BLaER1 treated with 17β-estradiol and CSF1 and Interleukin-3, amounts not matched to agents 10 nM and 100 nM (cell line): ENCODE measurements around the gene SNX20.
A peak's percentile ranks its signal among the peaks of the same experiment; 100 is the strongest.

ENCODE experiments used
- H3K27ac ChIP-seq, 11 experiments: shearing (Covaris generic); formaldehyde crosslinking; 2 replicates each; pipeline ENCODE4 v1.8.1; 2022
- H3K27me3 ChIP-seq, 11 experiments: shearing (Covaris generic); formaldehyde crosslinking; 2 replicates each; pipeline ENCODE4 v1.8.1; 2022
- H3K36me3 ChIP-seq, 11 experiments: shearing (Covaris generic); formaldehyde crosslinking; 2 replicates each; pipeline ENCODE4 v1.8.1; 2022
- H3K4me1 ChIP-seq, 10 experiments: shearing (Covaris generic); formaldehyde crosslinking; 2 replicates each; pipeline ENCODE4 v1.8.1; 2022
- H3K4me2 ChIP-seq, 11 experiments: shearing (Covaris generic); formaldehyde crosslinking; 2 replicates each; pipeline ENCODE4 v1.8.1; 2022
- H3K4me3 ChIP-seq, 10 experiments: shearing (Covaris generic); formaldehyde crosslinking; 2 replicates each; pipeline ENCODE4 v1.8.1; 2022
- H3K9ac ChIP-seq, 11 experiments: shearing (Covaris generic); formaldehyde crosslinking; 2 replicates each; pipeline ENCODE4 v1.8.1; 2022
- H3K9me3 ChIP-seq, 11 experiments: shearing (Covaris generic); formaldehyde crosslinking; replicated peaks in 1 of 11; 2 replicates each; pipeline ENCODE4 v1.8.1; 2022
- H4K20me1 ChIP-seq, 11 experiments: shearing (Covaris generic); formaldehyde crosslinking; 2 replicates each; pipeline ENCODE4 v1.8.1; 2022
- Cebpa-rat ChIP-seq, 11 experiments: shearing (Covaris generic); IDR thresholded peaks; 2 replicates each; pipeline ENCODE4 v1.8.1; 2022

The SNX20 gene

GRCh38 chr16:50634947-50635346 lies 46.2 kb downstream of the SNX20 start:
- no peak for TF ChIP-seq Cebpa-rat (IDR thresholded peaks at IDR 0.05)

DNA sequence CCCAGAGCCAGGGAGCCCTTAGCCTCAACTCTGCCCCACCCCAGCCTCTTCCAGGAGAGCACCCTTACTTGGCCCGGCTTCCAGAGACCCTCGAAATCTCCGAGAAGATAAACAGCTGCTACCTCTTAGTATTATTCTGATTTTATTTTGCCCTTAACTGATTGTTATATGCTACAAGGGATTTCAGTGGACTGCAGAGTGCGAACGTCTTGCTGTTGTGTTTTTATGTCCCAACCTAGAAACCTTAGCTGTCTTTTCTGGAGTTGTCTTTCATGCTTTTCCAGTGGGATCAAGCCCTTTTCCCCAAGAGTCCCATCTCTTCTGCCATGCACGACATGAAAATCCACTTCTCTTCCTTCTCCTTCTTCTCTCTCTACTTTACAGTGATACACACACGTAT lies 47.0 kb downstream of the SNX20 start:
- Histone ChIP-seq H3K9ac (no peak overlapping the region), H3K4me1 (peaks cover 0 to 30% (median 15%) of the 10 kb centered on the region in 10 experiments; a peak in 12 of 20 replicates), H3K27ac (no peak overlapping the region), H3K4me3 (no peak overlapping the region), H3K4me2 (no peak overlapping the region), H3K9me3 (no peaks in the 10 kb centered on the region), H4K20me1 (no peaks in the 10 kb centered on the region; a peak in 1 of 22 replicates), H3K36me3 (no peaks in the 10 kb centered on the region), H3K27me3 (no peaks in the 10 kb centered on the region)
- TF ChIP-seq Cebpa-rat (IDR thresholded peaks at IDR 0.05): no peak

More at GRCh38 chr16:50634947-50635346, 46.2 kb downstream of the SNX20 start:
- no peak overlapping the region for H3K27ac ChIP-seq
- no peak overlapping the region for H3K4me3 ChIP-seq
- H3K27me3 ChIP-seq: no peaks in the 10 kb centered on the region
- no peak overlapping the region for H3K9ac ChIP-seq
- peak overlapping the region in 8 of 11 experiments; percentile 9 to 53 (median 24); a peak in 11 of 22 replicates for H3K4me2 ChIP-seq
- no peaks in the 10 kb centered on the region; a peak in 1 of 22 replicates for H4K20me1 ChIP-seq
- peaks cover 0 to 36% (median 19%) of the 10 kb centered on the region in 10 experiments; a peak in 12 of 20 replicates for H3K4me1 ChIP-seq
- H3K36me3 ChIP-seq: no peaks in the 10 kb centered on the region
- no peaks in the 10 kb centered on the region for H3K9me3 ChIP-seq

DNA sequence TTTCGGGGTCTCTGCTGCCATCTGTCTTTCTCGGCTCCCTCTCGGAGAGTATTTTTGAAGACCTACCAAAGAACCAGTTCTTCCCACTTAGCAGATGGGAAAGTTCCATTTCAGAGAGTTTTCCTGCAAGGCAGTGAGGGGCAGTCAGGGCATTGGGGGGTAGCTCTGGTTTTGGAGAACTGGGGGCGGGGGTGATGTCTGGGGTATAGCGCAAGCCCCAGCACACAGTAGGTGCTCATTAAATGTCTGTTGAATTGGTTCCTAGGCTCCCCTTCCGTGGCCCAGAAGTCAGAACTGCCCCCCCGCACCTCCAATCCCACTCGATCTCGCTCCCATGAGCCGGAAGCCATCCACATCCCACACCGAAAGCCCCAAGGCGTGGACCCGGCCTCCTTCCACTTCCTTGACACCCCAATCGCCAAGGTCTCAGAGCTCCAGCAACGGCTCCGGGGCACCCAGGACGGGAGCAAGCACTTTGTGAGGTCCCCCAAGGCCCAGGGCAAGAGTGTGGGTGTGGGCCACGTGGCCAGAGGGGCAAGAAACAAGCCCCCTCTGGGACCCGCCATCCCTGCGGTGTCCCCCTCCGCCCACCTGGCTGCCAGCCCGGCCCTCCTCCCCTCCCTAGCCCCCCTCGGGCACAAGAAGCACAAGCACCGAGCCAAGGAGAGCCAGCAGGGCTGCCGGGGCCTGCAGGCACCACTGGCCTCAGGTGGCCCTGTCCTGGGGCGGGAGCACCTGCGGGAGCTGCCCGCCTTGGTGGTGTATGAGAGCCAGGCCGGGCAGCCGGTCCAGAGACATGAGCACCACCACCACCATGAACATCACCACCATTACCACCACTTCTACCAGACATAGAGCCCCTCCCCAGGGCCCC lies 47.9 kb downstream of the SNX20 start:
- Histone ChIP-seq H3K9me3 (no peaks in the 10 kb centered on the region), H4K20me1 (no peaks in the 10 kb centered on the region; a peak in 1 of 22 replicates), H3K4me1 (peaks cover 0 to 22% (median 13%) of the 10 kb centered on the region in 10 experiments; a peak in 12 of 20 replicates), H3K27ac (no peak overlapping the region), H3K36me3 (no peaks in the 10 kb centered on the region), H3K4me2 (no peak overlapping the region), H3K4me3 (no peak overlapping the region), H3K9ac (no peak overlapping the region), H3K27me3 (no peaks in the 10 kb centered on the region)
- no peak for TF ChIP-seq Cebpa-rat (IDR thresholded peaks at IDR 0.05)

- H4K20me1 ChIP-seq: no peaks in the 10 kb centered on the region; a peak in 1 of 22 replicates
- H3K27me3 ChIP-seq: no peaks in the 10 kb centered on the region
- no peak overlapping the region for H3K4me3 ChIP-seq
- no peak overlapping the region for H3K4me2 ChIP-seq
- no peak for TF ChIP-seq Cebpa-rat (IDR thresholded peaks at IDR 0.05)
- no peaks in the 10 kb centered on the region for H3K36me3 ChIP-seq
- no peak overlapping the region for H3K9ac ChIP-seq
- H3K27ac ChIP-seq: no peak overlapping the region
- no peaks in the 10 kb centered on the region for H3K9me3 ChIP-seq
- peaks cover 7 to 24% (median 20%) of the 10 kb centered on the region in 10 experiments; a peak in 19 of 20 replicates for H3K4me1 ChIP-seq
Observed at GRCh38 chr16:50631985-50632576, 49.0 kb downstream of the SNX20 start.

GRCh38 chr16:50631249-50631984 lies 49.7 kb downstream of the SNX20 start:
- no peak overlapping the region for H3K9ac ChIP-seq
- no peaks in the 10 kb centered on the region for H3K36me3 ChIP-seq
- no peak for TF ChIP-seq Cebpa-rat (IDR thresholded peaks at IDR 0.05)
- no peak overlapping the region for H3K4me2 ChIP-seq
- H4K20me1 ChIP-seq: no peaks in the 10 kb centered on the region; a peak in 1 of 22 replicates
- peaks cover 11 to 31% (median 27%) of the 10 kb centered on the region in 10 experiments; a peak in 19 of 20 replicates for H3K4me1 ChIP-seq
- H3K27ac ChIP-seq: no peak overlapping the region
- H3K9me3 ChIP-seq: no peaks in the 10 kb centered on the region
- H3K4me3 ChIP-seq: no peak overlapping the region
- H3K27me3 ChIP-seq: no peaks in the 10 kb centered on the region

DNA sequence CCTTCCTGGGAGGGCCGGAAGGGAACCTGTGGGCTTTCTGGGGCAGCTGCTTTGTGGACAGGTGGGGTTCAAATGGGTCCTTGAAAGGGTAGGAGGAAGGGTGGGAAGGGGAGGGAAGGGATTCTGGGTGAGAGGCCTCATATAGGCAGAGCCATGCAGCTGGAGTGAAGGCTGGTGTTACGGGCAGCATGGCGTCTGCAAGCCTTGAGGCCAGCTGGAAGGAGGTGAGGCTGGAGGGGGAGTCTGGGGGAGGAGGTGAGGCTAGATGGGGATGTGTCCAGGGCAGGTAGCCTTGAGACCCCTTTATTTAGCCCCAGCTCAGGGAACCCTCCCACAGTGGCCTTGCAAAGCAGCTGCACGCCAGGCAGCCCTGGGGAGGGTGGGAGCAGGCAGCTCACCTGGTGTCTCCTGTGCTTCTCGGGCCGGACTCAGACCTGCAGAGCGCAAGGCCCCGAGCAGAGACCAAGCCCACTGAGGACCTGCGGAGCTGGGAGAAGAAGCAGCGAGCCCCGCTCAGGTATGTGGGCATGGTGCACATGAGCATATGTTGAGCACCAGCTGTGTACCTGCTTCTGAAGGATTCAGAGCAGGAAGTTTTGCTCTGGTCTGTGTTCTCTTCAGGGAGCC lies 50.6 kb downstream of the SNX20 start:
- Histone ChIP-seq H3K4me3 (no peak overlapping the region), H3K27ac (no peak overlapping the region), H3K4me2 (no peak overlapping the region), H4K20me1 (no peaks in the 10 kb centered on the region; a peak in 1 of 22 replicates), H3K27me3 (no peaks in the 10 kb centered on the region), H3K9me3 (no peaks in the 10 kb centered on the region), H3K36me3 (no peaks in the 10 kb centered on the region), H3K4me1 (peaks cover 11 to 36% (median 31%) of the 10 kb centered on the region in 10 experiments; a peak in 19 of 20 replicates), H3K9ac (no peak overlapping the region)
- no peak for TF ChIP-seq Cebpa-rat (IDR thresholded peaks at IDR 0.05)

GRCh38 chr16:50629334-50629733 lies 51.8 kb downstream of the SNX20 start:
- Histone ChIP-seq H3K4me1 (peaks cover 15 to 34% (median 30%) of the 10 kb centered on the region in 10 experiments; a peak in 19 of 20 replicates), H3K4me3 (no peak overlapping the region), H3K27ac (no peak overlapping the region), H3K36me3 (no peaks in the 10 kb centered on the region), H3K9me3 (no peaks in the 10 kb centered on the region), H4K20me1 (no peaks in the 10 kb centered on the region; a peak in 1 of 22 replicates), H3K4me2 (no peak overlapping the region), H3K27me3 (no peaks in the 10 kb centered on the region), H3K9ac (no peak overlapping the region)
- no peak for TF ChIP-seq Cebpa-rat (IDR thresholded peaks at IDR 0.05)

DNA sequence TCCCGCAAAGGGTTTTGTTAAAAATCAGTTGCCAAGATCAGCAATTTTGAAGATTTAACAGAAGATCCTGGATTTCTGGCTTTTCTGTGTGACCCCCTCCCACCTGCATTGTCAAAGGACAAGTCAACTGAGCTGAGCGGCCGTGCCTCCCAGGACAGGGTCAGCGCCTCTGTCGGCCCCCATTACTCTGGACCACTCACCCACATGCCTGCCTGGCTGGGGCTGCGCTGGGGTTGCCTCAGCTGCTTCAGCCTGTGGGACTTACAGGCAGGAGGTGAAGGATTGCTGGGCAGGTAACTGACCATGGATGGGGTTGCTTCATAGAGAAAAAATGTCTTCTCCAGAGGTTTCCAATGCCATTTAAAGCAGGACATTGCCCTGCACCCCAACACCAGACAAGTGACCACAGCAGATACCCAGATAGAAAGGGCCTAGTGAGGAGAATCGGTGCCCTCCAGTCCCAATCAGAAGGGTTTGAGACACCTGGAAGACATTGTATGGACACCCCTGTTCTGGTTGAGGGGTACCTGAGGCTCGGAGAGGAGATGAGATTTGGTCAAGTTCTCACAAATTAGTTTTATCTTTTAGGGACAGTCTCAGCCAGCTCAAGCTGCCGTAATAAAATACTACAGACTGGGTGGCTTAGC lies 52.8 kb downstream of the SNX20 start:
- no peak overlapping the region for H3K9ac ChIP-seq

More for the DNA sequence above, 52.8 kb downstream of the SNX20 start:
- Histone ChIP-seq H3K36me3 (no peaks in the 10 kb centered on the region), H4K20me1 (no peaks in the 10 kb centered on the region; a peak in 1 of 22 replicates), H3K4me2 (peak overlapping the region in 3 of 11 experiments; percentile 51 to 68 (median 54); a peak in 2 of 22 replicates), H3K27ac (no peak overlapping the region), H3K27me3 (no peaks in the 10 kb centered on the region), H3K4me3 (no peak overlapping the region), H3K4me1 (peaks cover 17 to 40% (median 33%) of the 10 kb centered on the region in 10 experiments; a peak in 19 of 20 replicates), H3K9me3 (no peaks in the 10 kb centered on the region)
- TF ChIP-seq Cebpa-rat (IDR thresholded peaks at IDR 0.05): no peak
